Gastroesophageal sphincter (tissue), 4 donors: ENCODE data around the gene BGN. TPM values are rescaled to one million over a fixed set of nuclear protein-coding genes. Genes with fewer than 3 reads are reported as not detected.

Experiments used
- ATAC-seq: fragments of 150-250 bp; one replicate; pipeline ENCODE4 v1.9.1; 2016; ENCODE audit warnings: mild to moderate bottlenecking, moderate library complexity
- H3K27ac ChIP-seq, 4 donors: fragments of 200-600 bp; sonication (generic) in 3 of 4; 1 replicate in 3 of 4; 2 replicates in 1 of 4; pipeline ENCODE4 v1.5.1; 2016 to 2019
- H3K27me3 ChIP-seq: fragments of 200-600 bp; sonication (generic); one replicate; pipeline ENCODE4 v1.5.1; 2019
- H3K36me3 ChIP-seq, 2 donors: fragments of 200-600 bp; sonication (generic); one replicate each; pipeline ENCODE4 v1.5.1; 2019; ENCODE audit warnings: control low read depth in 1 of 2
- H3K4me1 ChIP-seq, 3 donors: fragments of 200-600 bp; sonication (generic); 1 replicate in 2 of 3; 2 replicates in 1 of 3; pipeline ENCODE4 v1.5.1; 2016 to 2019; ENCODE audit warnings: control low read depth in 2 of 3
- H3K4me3 ChIP-seq, 2 donors: fragments of 200-600 bp; sonication (generic); one replicate each; pipeline ENCODE4 v1.5.1; 2019; ENCODE audit warnings: mild to moderate bottlenecking in 1 of 2, moderate library complexity in 1 of 2
- H3K9me3 ChIP-seq, 3 donors: fragments of 200-600 bp; sonication (generic); one replicate each; pipeline ENCODE4 v1.5.1; 2017 to 2019; ENCODE audit warnings: control low read depth in 2 of 3
- EP300 ChIP-seq: sonication (generic); formaldehyde crosslinking; IDR thresholded peaks from one replicate; pipeline ENCODE4 v1.6.1; 2017; ENCODE audit warnings: antibody characterized with exemption, mild to moderate bottlenecking
- POLR2A ChIP-seq, 2 donors: fragments of 450-650 bp; IDR thresholded peaks; one replicate each; pipeline ENCODE4 v1.6.1; 2017; ENCODE audit warnings: antibody characterized with exemption in 2 of 2, mild to moderate bottlenecking in 2 of 2, moderate library complexity in 1 of 2
- POLR2AphosphoS5 ChIP-seq: sonication (generic); formaldehyde crosslinking; IDR thresholded peaks from one replicate; pipeline ENCODE4 v1.6.1; 2017; ENCODE audit warnings: antibody characterized with exemption
- WGBS, 2 donors: methylation state at CpG; one replicate each; pipeline ENCODE4 v1.1.5; 2018; ENCODE audit warnings: low coverage in 1 of 2; 5-methylcytosine and 5-hydroxymethylcytosine counted together
- total RNA-seq, 4 donors: library from RNA; depleted of rRNA; stranded (reverse); fragments of >200 nt; gene quantifications; one replicate each; pipeline ENCODE4 v1.1.0, GENCODE V29; 2016
- TF ChIP-seq, protein P1 (sequence below), 4 experiments: fragments of 200-600 bp in 2 of 4; fragments of 450-650 bp in 2 of 4; sonication (generic) in 1 of 4; IDR thresholded peaks; one replicate each; pipeline ENCODE4 v1.5.1; 2017 to 2019; ENCODE audit warnings: antibody characterized with exemption in 4 of 4, mild to moderate bottlenecking in 2 of 4, moderate library complexity in 2 of 4

Gene BGN
- total RNA-seq, 4 donors from 2014 or later: 10.4 to 49.4 (median 16.5) TPM

GRCh38 chrX:153539979-153540358 lies 45.2 kb downstream of the BGN start:
- 33% methylated on average over 1 of the region's 9 CpGs; no CpG with 5 or more reads in 1 of the 2 donors for WGBS, 2 donors
- H3K4me3 ChIP-seq: no peak overlapping the region
- no peak overlapping the region for H3K27ac ChIP-seq
- TF ChIP-seq EP300 (no peak), POLR2A (IDR thresholded peaks at IDR 0.05) (no peak), POLR2AphosphoS5 (no peak)
- TF ChIP-seq, protein P1, sequence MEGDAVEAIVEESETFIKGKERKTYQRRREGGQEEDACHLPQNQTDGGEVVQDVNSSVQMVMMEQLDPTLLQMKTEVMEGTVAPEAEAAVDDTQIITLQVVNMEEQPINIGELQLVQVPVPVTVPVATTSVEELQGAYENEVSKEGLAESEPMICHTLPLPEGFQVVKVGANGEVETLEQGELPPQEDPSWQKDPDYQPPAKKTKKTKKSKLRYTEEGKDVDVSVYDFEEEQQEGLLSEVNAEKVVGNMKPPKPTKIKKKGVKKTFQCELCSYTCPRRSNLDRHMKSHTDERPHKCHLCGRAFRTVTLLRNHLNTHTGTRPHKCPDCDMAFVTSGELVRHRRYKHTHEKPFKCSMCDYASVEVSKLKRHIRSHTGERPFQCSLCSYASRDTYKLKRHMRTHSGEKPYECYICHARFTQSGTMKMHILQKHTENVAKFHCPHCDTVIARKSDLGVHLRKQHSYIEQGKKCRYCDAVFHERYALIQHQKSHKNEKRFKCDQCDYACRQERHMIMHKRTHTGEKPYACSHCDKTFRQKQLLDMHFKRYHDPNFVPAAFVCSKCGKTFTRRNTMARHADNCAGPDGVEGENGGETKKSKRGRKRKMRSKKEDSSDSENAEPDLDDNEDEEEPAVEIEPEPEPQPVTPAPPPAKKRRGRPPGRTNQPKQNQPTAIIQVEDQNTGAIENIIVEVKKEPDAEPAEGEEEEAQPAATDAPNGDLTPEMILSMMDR (IDR thresholded peaks at IDR 0.05): no peak
- no peaks in the 10 kb centered on the region for H3K4me1 ChIP-seq
- ATAC-seq: no peak
- H3K27me3 ChIP-seq: no peaks in the 10 kb centered on the region
- H3K36me3 ChIP-seq: no peaks in the 10 kb centered on the region
- no peaks in the 10 kb centered on the region for H3K9me3 ChIP-seq

GRCh38 chrX:153544727-153545126 lies 49.9 kb downstream of the BGN start:
- Histone ChIP-seq H3K4me3 (no peak overlapping the region), H3K4me1 (no peaks in the 10 kb centered on the region), H3K27me3 (no peaks in the 10 kb centered on the region), H3K36me3 (no peaks in the 10 kb centered on the region), H3K27ac (no peak overlapping the region), H3K9me3 (no peaks in the 10 kb centered on the region)
- TF ChIP-seq POLR2AphosphoS5 (no peak), EP300 (no peak), POLR2A (IDR thresholded peaks at IDR 0.05) (no peak)
- TF ChIP-seq, protein P1 (IDR thresholded peaks at IDR 0.05): no peak
- no peak for ATAC-seq
- no CpG with 5 or more reads among the region's 8 CpGs for WGBS, 2 donors

DNA sequence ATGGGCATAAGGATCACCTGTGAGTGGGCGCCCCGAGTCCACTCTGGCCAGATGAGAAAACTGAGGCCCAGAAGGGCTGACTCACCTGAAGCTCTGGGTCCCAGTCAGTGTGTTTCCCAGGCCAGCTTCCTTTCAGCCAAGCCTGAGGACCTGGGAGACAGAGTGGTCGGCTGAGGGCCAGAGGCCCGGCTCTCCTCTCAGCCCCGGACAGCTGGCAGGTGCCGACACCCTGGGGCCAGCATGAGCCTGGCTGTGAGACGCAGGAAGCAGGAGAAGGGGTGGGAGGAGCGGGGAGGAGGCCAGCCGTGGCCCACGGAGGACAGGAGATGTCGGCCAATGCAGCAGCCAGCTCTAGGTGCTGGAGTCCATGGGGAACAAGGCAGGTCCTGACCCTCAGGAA lies 51.6 kb downstream of the BGN start:
- Histone ChIP-seq H3K27ac (no peak overlapping the region), H3K4me1 (no peaks in the 10 kb centered on the region), H3K27me3 (no peaks in the 10 kb centered on the region), H3K9me3 (no peaks in the 10 kb centered on the region), H3K36me3 (no peaks in the 10 kb centered on the region), H3K4me3 (no peak overlapping the region)
- ATAC-seq: no peak
- WGBS, 2 donors: no CpG with 5 or more reads among the region's 11 CpGs
- no peak for TF ChIP-seq POLR2A (IDR thresholded peaks at IDR 0.05)
- no peak for TF ChIP-seq EP300
- TF ChIP-seq POLR2AphosphoS5: no peak
- TF ChIP-seq, protein P1 (IDR thresholded peaks at IDR 0.05): no peak

- 74% methylated on average over 3 of the region's 7 CpGs; no CpG with 5 or more reads in 1 of the 2 donors for WGBS, 2 donors
These were observed 52.4 kb downstream of the BGN start for GRCh38 chrX:153547195-153547594.

GRCh38 chrX:153549231-153549630 lies 54.5 kb downstream of the BGN start:
- WGBS, 2 donors: 96% methylated on average over 8 of the region's 17 CpGs; no CpG with 5 or more reads in 1 of the 2 donors
- ATAC-seq: no peak
- H3K27ac ChIP-seq: no peak overlapping the region

More at GRCh38 chrX:153547195-153547594, 52.4 kb downstream of the BGN start:
- no peaks in the 10 kb centered on the region for H3K36me3 ChIP-seq
- no peak overlapping the region for H3K4me3 ChIP-seq
- no peaks in the 10 kb centered on the region for H3K4me1 ChIP-seq
- TF ChIP-seq EP300: no peak
- no peak for TF ChIP-seq POLR2AphosphoS5
- TF ChIP-seq, protein P1 (IDR thresholded peaks at IDR 0.05): no peak
- TF ChIP-seq POLR2A (IDR thresholded peaks at IDR 0.05): no peak
- H3K27me3 ChIP-seq: no peaks in the 10 kb centered on the region
- no peak overlapping the region for H3K27ac ChIP-seq
- ATAC-seq: no peak
- H3K9me3 ChIP-seq: no peaks in the 10 kb centered on the region

More at GRCh38 chrX:153549231-153549630, 54.5 kb downstream of the BGN start:
- H3K4me1 ChIP-seq: no peaks in the 10 kb centered on the region
- no peaks in the 10 kb centered on the region for H3K9me3 ChIP-seq
- no peak for TF ChIP-seq EP300
- no peak for TF ChIP-seq POLR2A (IDR thresholded peaks at IDR 0.05)
- no peak for TF ChIP-seq POLR2AphosphoS5
- TF ChIP-seq, protein P1 (IDR thresholded peaks at IDR 0.05): no peak
- no peaks in the 10 kb centered on the region for H3K36me3 ChIP-seq
- H3K4me3 ChIP-seq: no peak overlapping the region
- H3K27me3 ChIP-seq: no peaks in the 10 kb centered on the region
